GM12801 (cell line): ENCODE measurements around the gene SPATA31C1.

Source experiments
- CTCF ChIP-seq: IDR thresholded peaks from one replicate; pipeline ENCODE4 v1.5.1; 2011; ENCODE audit warnings: control low read depth; ENCODE audit not compliant: insufficient read length; ENCODE audit errors: extremely low read depth

The SPATA31C1 gene

GRCh38 chr9:87882627-87883026 is 35.1 kb upstream of the SPATA31C1 start, which contains the start of gene SPATA31E1:
Gene SPATA31E1, plus strand, starts transcription at chr9:87882877. Its CDS starts 15 bp downstream, at chr9:87882892.
- no peak for TF ChIP-seq CTCF

- no peak for TF ChIP-seq CTCF
Measured at GRCh38 chr9:87883274-87883673, 34.5 kb upstream of the SPATA31C1 start.

GRCh38 chr9:87883990-87884389 is 33.8 kb upstream of the SPATA31C1 start:
- TF ChIP-seq CTCF: no peak

GRCh38 chr9:87884578-87885459 is 32.9 kb upstream of the SPATA31C1 start:
- no peak for TF ChIP-seq CTCF

GRCh38 chr9:87885484-87886189 is 32.1 kb upstream of the SPATA31C1 start:
- TF ChIP-seq CTCF: no peak

- TF ChIP-seq CTCF: no peak
Measured at GRCh38 chr9:87886210-87886932, 31.4 kb upstream of the SPATA31C1 start.

GRCh38 chr9:87886933-87887505 is 30.7 kb upstream of the SPATA31C1 start:
- TF ChIP-seq CTCF: no peak
